ENCODE results near the gene FCER2.
A peak's percentile ranks its signal among the peaks of the same experiment; 100 is the strongest.

DNA sequence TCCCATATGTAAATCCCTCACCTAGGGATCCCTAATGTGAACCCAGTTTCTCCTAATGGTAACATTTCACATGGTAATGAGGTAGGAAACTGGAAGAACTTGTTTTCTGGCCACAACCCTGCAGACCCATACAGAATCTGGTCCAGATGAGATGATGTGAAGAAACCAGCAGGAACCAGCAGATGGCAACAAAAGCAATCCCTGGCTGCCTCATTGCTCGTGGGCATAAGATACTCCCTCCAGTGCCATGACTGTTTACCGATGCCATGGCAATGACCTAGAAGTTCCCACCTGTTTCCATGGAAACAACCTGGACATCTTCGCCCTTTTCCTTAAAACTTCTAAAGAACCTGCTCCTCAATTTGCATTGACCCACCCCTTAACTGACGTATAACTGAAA lies 46.8 kb upstream of the FCER2 start:
- TF ChIP-seq, protein P1, sequence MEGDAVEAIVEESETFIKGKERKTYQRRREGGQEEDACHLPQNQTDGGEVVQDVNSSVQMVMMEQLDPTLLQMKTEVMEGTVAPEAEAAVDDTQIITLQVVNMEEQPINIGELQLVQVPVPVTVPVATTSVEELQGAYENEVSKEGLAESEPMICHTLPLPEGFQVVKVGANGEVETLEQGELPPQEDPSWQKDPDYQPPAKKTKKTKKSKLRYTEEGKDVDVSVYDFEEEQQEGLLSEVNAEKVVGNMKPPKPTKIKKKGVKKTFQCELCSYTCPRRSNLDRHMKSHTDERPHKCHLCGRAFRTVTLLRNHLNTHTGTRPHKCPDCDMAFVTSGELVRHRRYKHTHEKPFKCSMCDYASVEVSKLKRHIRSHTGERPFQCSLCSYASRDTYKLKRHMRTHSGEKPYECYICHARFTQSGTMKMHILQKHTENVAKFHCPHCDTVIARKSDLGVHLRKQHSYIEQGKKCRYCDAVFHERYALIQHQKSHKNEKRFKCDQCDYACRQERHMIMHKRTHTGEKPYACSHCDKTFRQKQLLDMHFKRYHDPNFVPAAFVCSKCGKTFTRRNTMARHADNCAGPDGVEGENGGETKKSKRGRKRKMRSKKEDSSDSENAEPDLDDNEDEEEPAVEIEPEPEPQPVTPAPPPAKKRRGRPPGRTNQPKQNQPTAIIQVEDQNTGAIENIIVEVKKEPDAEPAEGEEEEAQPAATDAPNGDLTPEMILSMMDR (IDR thresholded peaks at IDR 0.05) = peak in 2 of 7 experiments; percentile 5 to 11
- no peak for TF ChIP-seq POLR2A (IDR thresholded peaks at IDR 0.05)
